ENCODE measurements around the gene UCP2. TPM values are rescaled to one million over a fixed set of nuclear protein-coding genes. Genes with fewer than 3 reads are reported as not detected.

The UCP2 gene
- total RNA-seq, 1 experiment from 2014 or later: 54.0 TPM

GRCh38 chr11:73995247-73995646, 12.6 kb upstream of the UCP2 start (continued):
- TF ChIP-seq MXD4 (CRISPR knock-in tag; IDR thresholded peaks at IDR 0.05; ENCODE audit: borderline replicate concordance) (no peak), ZBTB21 (CRISPR knock-in tag; IDR thresholded peaks at IDR 0.05; ENCODE audit: borderline replicate concordance) (no peak), ZNF263 (CRISPR knock-in tag; IDR thresholded peaks at IDR 0.05; ENCODE audit: low read depth) (no peak), JUN (CRISPR knock-in tag; IDR thresholded peaks at IDR 0.05) (no peak), ZNF317 (CRISPR knock-in tag; IDR thresholded peaks at IDR 0.05; ENCODE audit: borderline replicate concordance, low read depth) (no peak), GABPB1 (CRISPR knock-in tag; IDR thresholded peaks at IDR 0.05) (no peak), TEAD4 (CRISPR knock-in tag; IDR thresholded peaks at IDR 0.05) (no peak), ZNF671 (CRISPR knock-in tag; IDR thresholded peaks at IDR 0.05) (no peak)

GRCh38 chr11:73991471-73992006, 8.9 kb upstream of the UCP2 start:
- DNase-seq (ENCODE audit: low spot score) (no peak), ATAC-seq (no peak)
- Mint-ChIP-seq H3K4me3 (no peak overlapping the region), H3K9me3 (no peaks in the 10 kb centered on the region), H3K27ac (no peak overlapping the region), H3K27me3 (ENCODE audit: low read depth) (no peaks in the 10 kb centered on the region), H3K4me1 (peaks cover 11% of the 10 kb centered on the region), H3K36me3 (no peaks in the 10 kb centered on the region)
- CTCF ChIA-PET: no interaction called here
- TF ChIP-seq FOXP1 (CRISPR knock-in tag; IDR thresholded peaks at IDR 0.05; ENCODE audit: borderline replicate concordance) (no peak), STAT6 (CRISPR knock-in tag; conservative IDR thresholded peaks at IDR 0.05; ENCODE audit: low read depth) (no peak), ZNF423 (CRISPR knock-in tag; IDR thresholded peaks at IDR 0.05) (no peak), ZNF416 (CRISPR knock-in tag; IDR thresholded peaks at IDR 0.05) (no peak), FOXP4 (CRISPR knock-in tag; IDR thresholded peaks at IDR 0.05) (no peak), ZNF512 (CRISPR knock-in tag; IDR thresholded peaks at IDR 0.05; ENCODE audit: borderline replicate concordance) (no peak), NFYB (CRISPR knock-in tag; conservative IDR thresholded peaks at IDR 0.05; ENCODE audit: low read depth) (no peak), E2F5 (CRISPR knock-in tag; IDR thresholded peaks at IDR 0.05) (no peak), ESRRA (CRISPR knock-in tag; IDR thresholded peaks at IDR 0.05; ENCODE audit: borderline replicate concordance) (no peak), ZNF396 (CRISPR knock-in tag; IDR thresholded peaks at IDR 0.05; ENCODE audit: borderline replicate concordance) (no peak)
- TF ChIP-seq, protein P1, sequence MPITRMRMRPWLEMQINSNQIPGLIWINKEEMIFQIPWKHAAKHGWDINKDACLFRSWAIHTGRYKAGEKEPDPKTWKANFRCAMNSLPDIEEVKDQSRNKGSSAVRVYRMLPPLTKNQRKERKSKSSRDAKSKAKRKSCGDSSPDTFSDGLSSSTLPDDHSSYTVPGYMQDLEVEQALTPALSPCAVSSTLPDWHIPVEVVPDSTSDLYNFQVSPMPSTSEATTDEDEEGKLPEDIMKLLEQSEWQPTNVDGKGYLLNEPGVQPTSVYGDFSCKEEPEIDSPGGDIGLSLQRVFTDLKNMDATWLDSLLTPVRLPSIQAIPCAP (CRISPR knock-in tag; IDR thresholded peaks at IDR 0.05): no peak
- TF ChIP-seq, protein P2, sequence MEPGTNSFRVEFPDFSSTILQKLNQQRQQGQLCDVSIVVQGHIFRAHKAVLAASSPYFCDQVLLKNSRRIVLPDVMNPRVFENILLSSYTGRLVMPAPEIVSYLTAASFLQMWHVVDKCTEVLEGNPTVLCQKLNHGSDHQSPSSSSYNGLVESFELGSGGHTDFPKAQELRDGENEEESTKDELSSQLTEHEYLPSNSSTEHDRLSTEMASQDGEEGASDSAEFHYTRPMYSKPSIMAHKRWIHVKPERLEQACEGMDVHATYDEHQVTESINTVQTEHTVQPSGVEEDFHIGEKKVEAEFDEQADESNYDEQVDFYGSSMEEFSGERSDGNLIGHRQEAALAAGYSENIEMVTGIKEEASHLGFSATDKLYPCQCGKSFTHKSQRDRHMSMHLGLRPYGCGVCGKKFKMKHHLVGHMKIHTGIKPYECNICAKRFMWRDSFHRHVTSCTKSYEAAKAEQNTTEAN (CRISPR knock-in tag; IDR thresholded peaks at IDR 0.05): no peak
- POLR2A ChIA-PET: no interaction called here

All from WTC11 (cell line).